ENCODE measurements around the gene MED13L.

DNA sequence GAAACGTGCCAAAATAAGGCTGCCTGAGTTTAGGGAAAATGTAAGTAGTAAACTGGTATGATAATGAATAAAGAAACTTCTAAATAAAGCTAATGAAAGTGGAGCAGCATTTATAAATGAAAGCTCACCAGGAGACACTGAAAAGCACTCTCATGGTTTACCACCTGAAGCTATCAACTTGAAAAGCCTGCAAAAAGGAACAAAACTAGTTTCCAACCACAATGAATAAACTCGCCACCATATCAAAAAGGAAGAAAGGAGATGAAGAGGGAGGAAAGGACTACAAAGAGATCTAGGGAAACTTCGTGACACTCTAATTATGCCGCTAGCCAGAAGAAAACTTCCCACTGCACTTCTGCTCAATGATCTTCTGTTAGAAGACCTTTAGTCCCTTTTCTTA lies 66.7 kb downstream of the MED13L start:
- TF ChIP-seq, protein P1, sequence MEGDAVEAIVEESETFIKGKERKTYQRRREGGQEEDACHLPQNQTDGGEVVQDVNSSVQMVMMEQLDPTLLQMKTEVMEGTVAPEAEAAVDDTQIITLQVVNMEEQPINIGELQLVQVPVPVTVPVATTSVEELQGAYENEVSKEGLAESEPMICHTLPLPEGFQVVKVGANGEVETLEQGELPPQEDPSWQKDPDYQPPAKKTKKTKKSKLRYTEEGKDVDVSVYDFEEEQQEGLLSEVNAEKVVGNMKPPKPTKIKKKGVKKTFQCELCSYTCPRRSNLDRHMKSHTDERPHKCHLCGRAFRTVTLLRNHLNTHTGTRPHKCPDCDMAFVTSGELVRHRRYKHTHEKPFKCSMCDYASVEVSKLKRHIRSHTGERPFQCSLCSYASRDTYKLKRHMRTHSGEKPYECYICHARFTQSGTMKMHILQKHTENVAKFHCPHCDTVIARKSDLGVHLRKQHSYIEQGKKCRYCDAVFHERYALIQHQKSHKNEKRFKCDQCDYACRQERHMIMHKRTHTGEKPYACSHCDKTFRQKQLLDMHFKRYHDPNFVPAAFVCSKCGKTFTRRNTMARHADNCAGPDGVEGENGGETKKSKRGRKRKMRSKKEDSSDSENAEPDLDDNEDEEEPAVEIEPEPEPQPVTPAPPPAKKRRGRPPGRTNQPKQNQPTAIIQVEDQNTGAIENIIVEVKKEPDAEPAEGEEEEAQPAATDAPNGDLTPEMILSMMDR (IDR thresholded peaks at IDR 0.05): no peak
- no peak for TF ChIP-seq POLR2AphosphoS5 (IDR thresholded peaks at IDR 0.05)
